Fibroblast of the aortic adventitia (primary cell): Measurements from ENCODE around the gene GPR135. TPM values are rescaled to one million over a fixed set of nuclear protein-coding genes. Genes with fewer than 3 reads are reported as not detected.

Experiments used
- DNase-seq: peaks from one replicate; pipeline ENCODE4 v3.0.0-alpha.2; 2010; ENCODE audit warnings: low read depth
- H3K4me3 ChIP-seq: 2 replicates; pipeline ENCODE4 v1.5.1; 2011; ENCODE audit warnings: low read depth, mild to moderate bottlenecking, control low read depth, low read length, moderate library complexity
- CTCF ChIP-seq: IDR thresholded peaks from 2 replicates; pipeline ENCODE4 v1.5.1; 2011; ENCODE audit warnings: mild to moderate bottlenecking, low read length, control low read depth, inconsistent platforms; ENCODE audit not compliant: insufficient read depth
- total RNA-seq: library from RNA; depleted of rRNA; stranded (reverse); fragments of >200 nt; gene quantifications from 2 replicates; pipeline ENCODE4 v1.2.3, GENCODE V29; 2012; ENCODE audit warnings: low replicate concordance

The GPR135 gene
- total RNA-seq, 1 donor: 4.3 TPM

DNA sequence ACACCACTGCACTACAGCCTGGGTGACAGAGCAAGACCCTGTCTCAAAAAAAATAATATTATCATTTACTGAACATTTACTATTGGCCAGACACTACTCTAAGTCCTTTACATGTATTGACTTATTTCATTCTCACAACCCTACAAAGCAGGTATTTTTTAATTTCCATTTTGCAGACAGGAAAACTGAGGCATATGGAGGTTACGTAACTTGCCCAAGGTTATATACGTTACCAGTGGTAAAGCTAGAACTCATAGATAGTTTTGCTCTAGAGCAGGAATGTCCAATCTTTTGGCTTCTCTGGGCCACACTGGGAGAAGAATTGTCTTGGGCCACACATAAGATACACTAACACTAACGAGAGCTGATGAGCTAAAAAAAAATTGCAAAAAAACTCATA is 13.4 kb upstream of the GPR135 start:
- no peak for TF ChIP-seq CTCF
- no peak overlapping the region for H3K4me3 ChIP-seq
- no peak for DNase-seq

GRCh38 chr14:59475709-59476108 is 10.5 kb upstream of the GPR135 start:
- TF ChIP-seq CTCF: no peak
- no peak for DNase-seq
- no peak overlapping the region for H3K4me3 ChIP-seq

GRCh38 chr14:59474172-59474571 is 9.0 kb upstream of the GPR135 start:
- H3K4me3 ChIP-seq: no peak overlapping the region
- TF ChIP-seq CTCF: no peak
- DNase-seq: peak; percentile 35

DNA sequence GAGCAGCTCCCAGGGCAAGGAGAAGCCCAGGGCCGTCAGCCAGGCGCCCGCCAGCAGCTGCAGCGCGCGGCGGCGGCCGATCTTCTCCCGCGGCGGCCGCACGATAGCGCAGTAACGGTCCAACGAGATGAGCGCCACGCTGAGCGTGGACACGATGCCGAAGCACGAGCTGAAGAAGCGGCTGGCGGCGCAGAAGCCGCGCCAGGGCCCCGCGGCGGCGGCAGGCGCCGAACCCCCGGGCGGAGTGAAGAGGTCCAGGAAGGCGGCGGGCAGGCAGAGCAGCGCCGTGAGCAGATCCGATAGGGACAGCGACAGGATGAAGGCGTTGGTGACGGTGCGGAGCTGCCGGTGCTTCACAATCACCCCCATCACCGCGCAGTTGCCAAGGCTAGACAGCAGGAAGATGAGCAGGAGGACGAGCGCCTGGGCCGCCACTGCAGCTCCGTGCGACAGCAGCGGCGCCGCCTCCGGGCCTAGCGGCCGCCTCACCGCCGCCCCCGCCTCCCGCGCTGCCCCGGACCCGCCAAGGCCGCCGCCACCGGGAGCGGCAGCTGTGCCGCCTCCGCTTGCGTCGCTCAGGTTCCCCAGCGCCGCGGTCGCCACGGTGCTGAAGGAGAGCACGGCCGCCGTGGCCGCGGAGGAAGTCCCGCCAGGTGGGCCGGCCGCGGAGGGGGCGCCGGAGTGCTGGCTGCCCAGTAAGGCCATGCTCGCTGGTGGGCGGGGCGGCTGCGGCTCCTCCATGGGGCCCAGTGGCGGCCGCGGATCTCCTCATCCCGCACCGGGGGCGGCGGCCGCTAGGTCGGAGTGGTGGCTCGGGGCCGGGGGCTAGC is 479 bp downstream of the GPR135 start:
- no peak for TF ChIP-seq CTCF
- peak overlapping the region; percentile 65 for H3K4me3 ChIP-seq
- DNase-seq: peak; percentile 40

- no peak for TF ChIP-seq CTCF
- no peak for DNase-seq
- peak overlapping the region; percentile 65 for H3K4me3 ChIP-seq
Measured at GRCh38 chr14:59463787-59464485, 1.2 kb downstream of the GPR135 start.

GRCh38 chr14:59461891-59462290 is 3.3 kb downstream of the GPR135 start:
- DNase-seq: no peak
- no peak for TF ChIP-seq CTCF
- no peak overlapping the region for H3K4me3 ChIP-seq
